SH-SY5Y (cell line): Measurements from ENCODE around the gene FBN1.

ENCODE experiments used
- GATA2 ChIP-seq: IDR thresholded peaks from 2 replicates; pipeline ENCODE4 v1.6.1; 2011; ENCODE audit warnings: mild to moderate bottlenecking, low read depth, low read length
- GATA3 ChIP-seq: IDR thresholded peaks from 2 replicates; pipeline ENCODE4 v1.6.1; 2011; ENCODE audit warnings: low read depth, mild to moderate bottlenecking, low read length, moderate library complexity

DNA sequence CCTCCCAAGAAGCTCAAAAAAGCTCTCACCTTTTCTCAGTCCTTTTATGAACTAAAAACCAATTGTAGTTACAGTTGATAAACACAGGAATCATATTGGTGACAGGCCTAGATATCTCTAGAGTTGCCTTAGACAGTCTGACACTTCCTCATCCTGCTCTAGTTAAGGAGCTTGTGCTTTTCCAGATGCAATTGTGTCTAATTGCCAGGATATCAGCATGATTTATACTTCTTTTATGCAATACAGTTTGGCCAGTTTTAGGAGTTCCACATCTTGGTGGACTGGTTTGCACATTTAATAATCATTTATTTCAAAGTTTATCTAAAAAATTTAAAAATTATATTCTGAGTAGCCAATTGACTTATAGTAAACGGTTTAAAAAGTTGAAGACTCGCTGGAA is 218.6 kb downstream of the FBN1 start:
- TF ChIP-seq GATA3 (no peak), GATA2 (no peak)
